ENCODE measurements around the gene NGF. TPM values are rescaled to one million over a fixed set of nuclear protein-coding genes. Genes with fewer than 3 reads are reported as not detected.

NGF gene
- total RNA-seq, 8 experiments from 2014 or later, result 0.57 to 20.0 (median 0.78) TPM; not detected in 4

- in situ Hi-C loops (cut with MboI; ENCODE audit: low pct_unique_long_range_greater_than_20kb in 2 of 9, low sequenced_read_pairs in 9 of 9, unreplicated experiment in 9 of 9), result no loop called here
- H3K4me3 ChIP-seq, result no peak overlapping the region
- peaks cover 9% of the 10 kb centered on the region in 2 donors for H3K4me1 ChIP-seq (replicated peaks in 1 of 2)
- WGBS, 10 experiments, result 71 to 86% (median 82%) methylated on average over 1 of the region's 1 CpG; no CpG with 5 or more reads in 4 of the 10 experiments
- H3K27ac ChIP-seq, result no peak overlapping the region
- no peak for ATAC-seq (replicated peaks in 6 of 8)
These were observed 73.0 kb downstream of the NGF start for GRCh38 chr1:115265099-115265498.

- Histone ChIP-seq H3K27ac (no peak overlapping the region), H3K4me3 (no peak overlapping the region), H3K4me1 (replicated peaks in 1 of 2) (peaks cover 9% of the 10 kb centered on the region in 2 donors)
- WGBS, 10 experiments, result 31 to 87% (median 65%) methylated on average over 1 to 4 of the region's 4 CpGs
- ATAC-seq (replicated peaks in 6 of 8), result no peak
- in situ Hi-C loops (cut with MboI; ENCODE audit: low pct_unique_long_range_greater_than_20kb in 2 of 9, low sequenced_read_pairs in 9 of 9, unreplicated experiment in 9 of 9), result no loop called here
These were observed 75.2 kb downstream of the NGF start for GRCh38 chr1:115262886-115263285.

GRCh38 chr1:115261496-115261895 is 76.6 kb downstream of the NGF start:
- Histone ChIP-seq H3K4me3 (no peak overlapping the region), H3K4me1 (replicated peaks in 1 of 2) (peaks cover 2 to 4% of the 10 kb centered on the region in 2 donors), H3K27ac (no peak overlapping the region)
- in situ Hi-C loops (cut with MboI; ENCODE audit: low pct_unique_long_range_greater_than_20kb in 2 of 9, low sequenced_read_pairs in 9 of 9, unreplicated experiment in 9 of 9), result no loop called here
- 0 to 69% (median 40%) methylated on average over 1 of the region's 1 CpG; no CpG with 5 or more reads in 1 of the 10 experiments for WGBS, 10 experiments
- no peak for ATAC-seq (replicated peaks in 6 of 8)

GRCh38 chr1:115258302-115258866 is 79.7 kb downstream of the NGF start:
- 40 to 100% (median 68%) methylated on average over 1 to 3 of the region's 3 CpGs for whole genome bisulfite sequencing, 10 experiments
- Histone ChIP-seq H3K27ac (no peak overlapping the region), H3K4me3 (no peak overlapping the region), H3K4me1 (replicated peaks in 1 of 2) (no peaks in the 10 kb centered on the region)
- in situ Hi-C loops (cut with MboI; ENCODE audit: low pct_unique_long_range_greater_than_20kb in 2 of 9, low sequenced_read_pairs in 9 of 9, unreplicated experiment in 9 of 9), result no loop called here
- ATAC-seq (replicated peaks in 6 of 8), result peak in 7 of 8 experiments; percentile 25 to 97 (median 49)

- ATAC-seq (replicated peaks in 6 of 8), result no peak
- in situ Hi-C loops (cut with MboI; ENCODE audit: low pct_unique_long_range_greater_than_20kb in 2 of 9, low sequenced_read_pairs in 9 of 9, unreplicated experiment in 9 of 9), result no loop called here
- no peaks in the 10 kb centered on the region for H3K4me1 ChIP-seq (replicated peaks in 1 of 2)
- no peak overlapping the region for H3K27ac ChIP-seq
- no peak overlapping the region for H3K4me3 ChIP-seq
These were observed 80.5 kb downstream of the NGF start for GRCh38 chr1:115257591-115257990.

GRCh38 chr1:115255154-115255553 is 82.9 kb downstream of the NGF start:
- no peak overlapping the region for H3K4me3 ChIP-seq
- no peaks in the 10 kb centered on the region for H3K4me1 ChIP-seq (replicated peaks in 1 of 2)
- in situ Hi-C loops (cut with MboI; ENCODE audit: low pct_unique_long_range_greater_than_20kb in 2 of 9, low sequenced_read_pairs in 9 of 9, unreplicated experiment in 9 of 9), result no loop called here
- 13 to 100% (median 89%) methylated on average over 1 of the region's 1 CpG; no CpG with 5 or more reads in 6 of the 10 experiments for WGBS, 10 experiments
- H3K27ac ChIP-seq, result no peak overlapping the region
- ATAC-seq (replicated peaks in 6 of 8), result peak in 1 of 8 experiments; percentile 30

GRCh38 chr1:115252585-115252984 is 85.5 kb downstream of the NGF start:
- Histone ChIP-seq H3K27ac (no peak overlapping the region), H3K4me3 (no peak overlapping the region), H3K4me1 (replicated peaks in 1 of 2) (no peaks in the 10 kb centered on the region)
- ATAC-seq (replicated peaks in 6 of 8), result no peak
- in situ Hi-C loops (cut with MboI; ENCODE audit: low pct_unique_long_range_greater_than_20kb in 2 of 9, low sequenced_read_pairs in 9 of 9, unreplicated experiment in 9 of 9), result no loop called here
- WGBS, 10 experiments, result 54 to 89% (median 80%) methylated on average over 2 to 3 of the region's 3 CpGs

GRCh38 chr1:115251856-115252255 is 86.2 kb downstream of the NGF start:
- H3K4me3 ChIP-seq, result no peak overlapping the region
- 0 to 100% (median 78%) methylated on average over 1 to 2 of the region's 2 CpGs; no CpG with 5 or more reads in 1 of the 10 experiments for WGBS, 10 experiments
- in situ Hi-C loops (cut with MboI; ENCODE audit: low pct_unique_long_range_greater_than_20kb in 2 of 9, low sequenced_read_pairs in 9 of 9, unreplicated experiment in 9 of 9), result no loop called here
- H3K27ac ChIP-seq, result no peak overlapping the region
- peak in 7 of 8 experiments; percentile 45 to 97 (median 81) for ATAC-seq (replicated peaks in 6 of 8)
- H3K4me1 ChIP-seq (replicated peaks in 1 of 2), result no peaks in the 10 kb centered on the region

GRCh38 chr1:115251340-115251748 is 86.7 kb downstream of the NGF start:
- peak; percentile 32 to 88 (median 68) for ATAC-seq (replicated peaks in 6 of 8)
- WGBS, 10 experiments, result 0 to 64% (median 33%) methylated on average over 1 to 2 of the region's 2 CpGs; no CpG with 5 or more reads in 1 of the 10 experiments
- no peak overlapping the region for H3K27ac ChIP-seq
- H3K4me1 ChIP-seq (replicated peaks in 1 of 2), result no peaks in the 10 kb centered on the region
- H3K4me3 ChIP-seq, result no peak overlapping the region
- in situ Hi-C loops (cut with MboI; ENCODE audit: low pct_unique_long_range_greater_than_20kb in 2 of 9, low sequenced_read_pairs in 9 of 9, unreplicated experiment in 9 of 9), result no loop called here

- in situ Hi-C loops (cut with MboI; ENCODE audit: low pct_unique_long_range_greater_than_20kb in 2 of 9, low sequenced_read_pairs in 9 of 9, unreplicated experiment in 9 of 9), result no loop called here
- whole genome bisulfite sequencing, 10 experiments, result 88 to 100% (median 97%) methylated on average over 1 of the region's 1 CpG; no CpG with 5 or more reads in 2 of the 10 experiments
- Histone ChIP-seq H3K4me3 (no peak overlapping the region), H3K27ac (no peak overlapping the region), H3K4me1 (replicated peaks in 1 of 2) (no peaks in the 10 kb centered on the region)
- ATAC-seq (replicated peaks in 6 of 8), result no peak
These were observed 91.5 kb downstream of the NGF start for GRCh38 chr1:115246526-115246925.

- in situ Hi-C loops (cut with MboI; ENCODE audit: low pct_unique_long_range_greater_than_20kb in 2 of 9, low sequenced_read_pairs in 9 of 9, unreplicated experiment in 9 of 9), result no loop called here
- H3K4me1 ChIP-seq (replicated peaks in 1 of 2), result no peaks in the 10 kb centered on the region
- 88 to 100% (median 100%) methylated on average over 1 of the region's 1 CpG for WGBS, 10 experiments
- ATAC-seq (replicated peaks in 6 of 8), result no peak
- no peak overlapping the region for H3K4me3 ChIP-seq
- no peak overlapping the region for H3K27ac ChIP-seq
These were observed 92.8 kb downstream of the NGF start for GRCh38 chr1:115245227-115245626.

- H3K4me1 ChIP-seq (replicated peaks in 1 of 2), result no peaks in the 10 kb centered on the region
- no peak overlapping the region for H3K27ac ChIP-seq
- in situ Hi-C loops (cut with MboI; ENCODE audit: low pct_unique_long_range_greater_than_20kb in 2 of 9, low sequenced_read_pairs in 9 of 9, unreplicated experiment in 9 of 9), result no loop called here
- H3K4me3 ChIP-seq, result no peak overlapping the region
- 80 to 100% (median 100%) methylated on average over 1 of the region's 1 CpG; no CpG with 5 or more reads in 1 of the 10 experiments for WGBS, 10 experiments
- ATAC-seq (replicated peaks in 6 of 8), result no peak
These were observed 95.5 kb downstream of the NGF start for GRCh38 chr1:115242543-115242942.

- ATAC-seq (replicated peaks in 6 of 8), result peak in 2 of 8 experiments; percentile 45 to 46
- Histone ChIP-seq H3K4me3 (no peak overlapping the region), H3K27ac (no peak overlapping the region), H3K4me1 (replicated peaks in 1 of 2) (no peaks in the 10 kb centered on the region)
- in situ Hi-C loops (cut with MboI; ENCODE audit: low pct_unique_long_range_greater_than_20kb in 2 of 9, low sequenced_read_pairs in 9 of 9, unreplicated experiment in 9 of 9), result no loop called here
- WGBS, 10 experiments, result 20 to 100% (median 71%) methylated on average over 1 of the region's 1 CpG; no CpG with 5 or more reads in 3 of the 10 experiments
These were observed 96.7 kb downstream of the NGF start for GRCh38 chr1:115241309-115241708.

GRCh38 chr1:115240297-115240696 is 97.8 kb downstream of the NGF start:
- in situ Hi-C loops (cut with MboI; ENCODE audit: low pct_unique_long_range_greater_than_20kb in 2 of 9, low sequenced_read_pairs in 9 of 9, unreplicated experiment in 9 of 9), result no loop called here
- H3K4me1 ChIP-seq (replicated peaks in 1 of 2), result no peaks in the 10 kb centered on the region
- no peak overlapping the region for H3K4me3 ChIP-seq
- WGBS, 10 experiments, result 26 to 81% (median 60%) methylated on average over 2 to 3 of the region's 3 CpGs; no CpG with 5 or more reads in 1 of the 10 experiments
- H3K27ac ChIP-seq, result no peak overlapping the region
- no peak for ATAC-seq (replicated peaks in 6 of 8)

All from motor neuron (in vitro differentiated cells).